Kidney (tissue), 14 donors: ENCODE data around the gene AWAT1. TPM values are rescaled to one million over a fixed set of nuclear protein-coding genes. Genes with fewer than 3 reads are reported as not detected.

Source experiments
- DNase-seq, 5 donors: peaks; one replicate each; pipeline ENCODE4 v3.0.0-alpha.2; 2013 to 2020
- FAIRE-seq: peaks from 2 replicates; lab custom pipeline; 2012; peaks lifted over from hg19 to GRCh38; lab: Jason Lieb, UNC
- H3K27ac ChIP-seq, 2 donors: one replicate each; pipeline ENCODE4 v1.7.0; 2013; ENCODE audit warnings: low read depth in 2 of 2, low read length in 2 of 2, inconsistent platforms in 1 of 2
- H3K27me3 ChIP-seq: one replicate; pipeline ENCODE4 v1.7.1; 2013; ENCODE audit warnings: low read length, inconsistent platforms; ENCODE audit not compliant: control insufficient read depth, insufficient read depth
- H3K36me3 ChIP-seq, 3 donors: one replicate each; pipeline versions ENCODE4 v1.7.0 to v1.7.1; 2013; ENCODE audit warnings: low read length in 3 of 3, control low read depth in 1 of 3, inconsistent platforms in 1 of 3; ENCODE audit not compliant: insufficient read depth in 3 of 3, control insufficient read depth in 2 of 3
- H3K4me1 ChIP-seq, 3 donors: one replicate each; pipeline versions ENCODE4 v1.7.0 to v1.7.1; 2013; ENCODE audit warnings: low read length in 3 of 3, inconsistent platforms in 1 of 3, low read depth in 1 of 3; ENCODE audit not compliant: control insufficient read depth in 2 of 3, insufficient read depth in 2 of 3
- H3K4me3 ChIP-seq, 3 donors: one replicate each; pipeline versions ENCODE4 v1.7.0 to v1.8.1; 2013; ENCODE audit warnings: low read length in 3 of 3, control low read depth in 1 of 3, inconsistent platforms in 1 of 3
- H3K9ac ChIP-seq, 3 donors: one replicate each; pipeline versions ENCODE4 v1.7.0 to v1.7.1; 2013; ENCODE audit warnings: low read length in 3 of 3, control low read depth in 1 of 3, inconsistent platforms in 1 of 3
- H3K9me3 ChIP-seq, 3 donors: one replicate each; pipeline versions ENCODE4 v1.7.0 to v1.7.1; 2013; ENCODE audit warnings: low read length in 3 of 3, control low read depth in 1 of 3, inconsistent platforms in 1 of 3; ENCODE audit not compliant: control insufficient read depth in 2 of 3, insufficient read depth in 1 of 3
- CTCF ChIP-seq: IDR thresholded peaks from 3 replicates; pipeline ENCODE4 v1.5.1; 2012; ENCODE audit warnings: mild to moderate bottlenecking, moderate library complexity, borderline replicate concordance; ENCODE audit not compliant: insufficient read depth; ENCODE audit errors: extremely low read depth
- intact Hi-C: fragments of 100-400 bp; cut with DNase I; formaldehyde crosslinking; loops from one replicate; pipeline ENCODE4 v1.11.1; 2022
- polyA plus RNA-seq: library from polyadenylated mRNA; stranded (reverse); fragments of 350-450 nt; fragmentation: Illumina TruSeq; extraction: RNeasy Lipid Tissue Mini Kit (QIAGEN cat#74804); gene quantifications from one replicate; pipeline ENCODE4 v1.2.3, GENCODE V29; 2014; ENCODE audit warnings: low read depth, low replicate concordance; ENCODE audit not compliant: insufficient read depth
- total RNA-seq: library from RNA; stranded (reverse); fragmentation: NEBNext Ultra II Directional; extraction: Animal tissue kit (Norgen Biotek cat#: 25700); gene quantifications from one replicate; pipeline ENCODE4 v1.2.1, GENCODE V29; 2021
- donor health status: control.
- donor health status: control.
- donor health status: control.
- donor health status: control.
- donor health status: control.
- donor health status: DM: yes; HTN: yes; CAD: no.
- donor health status: Normal renal cell carcinoma (clear cell type).

The AWAT1 gene
- total and polyA plus RNA-seq, 2 donors from 2014 or later: not detected

- Histone ChIP-seq H3K27me3 (no peaks in the 10 kb centered on the region), H3K9ac (no peak overlapping the region), H3K36me3 (no peaks in the 10 kb centered on the region), H3K9me3 (no peaks in the 10 kb centered on the region), H3K4me1 (no peaks in the 10 kb centered on the region), H3K4me3 (no peak overlapping the region), H3K27ac (no peak overlapping the region)
- FAIRE-seq: no peak
- TF ChIP-seq CTCF: no peak
- intact Hi-C loops: no loop called here
- no peak for DNase-seq
Observed at GRCh38 chrX:70252491-70252890, 18.0 kb downstream of the AWAT1 start.

- no peaks in the 10 kb centered on the region for H3K4me1 ChIP-seq
- H3K27ac ChIP-seq: no peak overlapping the region
- TF ChIP-seq CTCF: no peak
- H3K27me3 ChIP-seq: no peaks in the 10 kb centered on the region
- intact Hi-C loops: no loop called here
- H3K36me3 ChIP-seq: no peaks in the 10 kb centered on the region
- no peak overlapping the region for H3K9ac ChIP-seq
- no peaks in the 10 kb centered on the region for H3K9me3 ChIP-seq
- FAIRE-seq: no peak
- no peak for DNase-seq
- no peak overlapping the region for H3K4me3 ChIP-seq
Observed at GRCh38 chrX:70253377-70254062, 19.1 kb downstream of the AWAT1 start.

- intact Hi-C loops: no loop called here
- no peaks in the 10 kb centered on the region for H3K27me3 ChIP-seq
- no peaks in the 10 kb centered on the region for H3K4me1 ChIP-seq
- DNase-seq (no peak), FAIRE-seq (no peak)
- H3K9me3 ChIP-seq: no peaks in the 10 kb centered on the region
- TF ChIP-seq CTCF: no peak
- no peak overlapping the region for H3K9ac ChIP-seq
- no peaks in the 10 kb centered on the region for H3K36me3 ChIP-seq
- H3K27ac ChIP-seq: no peak overlapping the region
- no peak overlapping the region for H3K4me3 ChIP-seq
Observed at GRCh38 chrX:70254063-70254400, 19.6 kb downstream of the AWAT1 start.

- TF ChIP-seq CTCF: no peak
- H3K36me3 ChIP-seq: no peaks in the 10 kb centered on the region
- intact Hi-C loops: no loop called here
- H3K9ac ChIP-seq: no peak overlapping the region
- H3K4me1 ChIP-seq: no peaks in the 10 kb centered on the region
- H3K4me3 ChIP-seq: no peak overlapping the region
- FAIRE-seq (no peak), DNase-seq (no peak)
- no peaks in the 10 kb centered on the region for H3K9me3 ChIP-seq
- no peaks in the 10 kb centered on the region for H3K27me3 ChIP-seq
- no peak overlapping the region for H3K27ac ChIP-seq
Observed at GRCh38 chrX:70254909-70255308, 20.5 kb downstream of the AWAT1 start.
